Gastrocnemius medialis (tissue), 4 donors: ENCODE data around the gene GATA1. TPM values are rescaled to one million over a fixed set of nuclear protein-coding genes. Genes with fewer than 3 reads are reported as not detected.

Experiments
- ATAC-seq, 2 donors: fragments of 150-250 bp; one replicate each; pipeline ENCODE4 v1.9.1; 2016
- DNase-seq, 2 donors: peaks; one replicate each; pipeline ENCODE4 v3.0.0-alpha.2; 2019
- H3K27ac ChIP-seq, 4 donors: fragments of 200-600 bp; sonication (generic); 1 replicate in 1 of 4; 2 replicates in 3 of 4; pipeline ENCODE4 v1.5.1; 2016 to 2018; ENCODE audit warnings: mild to moderate bottlenecking in 2 of 4, moderate library complexity in 1 of 4
- H3K27me3 ChIP-seq, 3 donors: fragments of 200-600 bp; sonication (generic) in 2 of 3; 1 replicate in 1 of 3; 2 replicates in 2 of 3; pipeline versions ENCODE4 v1.5.1 to v1.6.0; 2016 to 2019; ENCODE audit warnings: mild to moderate bottlenecking in 1 of 3, moderate library complexity in 1 of 3
- H3K36me3 ChIP-seq, 2 donors: fragments of 200-600 bp; sonication (generic) in 1 of 2; one replicate each; pipeline ENCODE4 v1.5.1; 2017 to 2018
- H3K4me1 ChIP-seq, 2 donors: fragments of 200-600 bp; sonication (generic) in 1 of 2; one replicate each; pipeline ENCODE4 v1.5.1; 2016 to 2017; ENCODE audit warnings: mild to moderate bottlenecking in 2 of 2
- H3K4me3 ChIP-seq, 4 donors: fragments of 200-600 bp; sonication (generic) in 3 of 4; 1 replicate in 1 of 4; 2 replicates in 3 of 4; pipeline ENCODE4 v1.5.1; 2016 to 2019; ENCODE audit warnings: mild to moderate bottlenecking in 2 of 4
- H3K9me3 ChIP-seq, 3 donors: fragments of 200-600 bp; sonication (generic) in 2 of 3; 1 replicate in 1 of 3; 2 replicates in 2 of 3; pipeline ENCODE4 v1.5.1; 2016 to 2019
- POLR2A ChIP-seq, 2 donors: fragments of 450-650 bp; IDR thresholded peaks; one replicate each; pipeline ENCODE4 v1.6.1; 2017; ENCODE audit warnings: antibody characterized with exemption in 2 of 2, mild to moderate bottlenecking in 2 of 2, moderate library complexity in 2 of 2
- in situ Hi-C, 4 donors: fragments of 200-750 bp; cut with MboI; loops; one replicate each; pipeline versions ENCODE4 v1.15.0 to v1.8.0; 2017; ENCODE audit warnings: low sequenced_read_pairs in 4 of 4
- intact Hi-C: fragments of 100-400 bp; cut with DNase I; formaldehyde crosslinking; loops from one replicate; pipeline ENCODE4 v1.15.1; 2023; ENCODE audit warnings: low total_unique reads
- total RNA-seq, 4 donors: library from RNA; depleted of rRNA; stranded (reverse); fragments of >200 nt; gene quantifications; one replicate each; pipeline versions ENCODE4 v1.1.0 to v1.2.3, GENCODE V29; 2016
- TF ChIP-seq, protein P1 (sequence below), 5 experiments: fragments of 450-650 bp in 3 of 5; fragments of 200-600 bp in 2 of 5; sonication (generic) in 2 of 5; IDR thresholded peaks in 4 of 5; conservative IDR thresholded peaks in 1 of 5; 1 replicate in 4 of 5; 2 replicates in 1 of 5; pipeline ENCODE4 v1.5.1; 2016 to 2019; ENCODE audit warnings: antibody characterized with exemption in 5 of 5, mild to moderate bottlenecking in 3 of 5, moderate library complexity in 3 of 5

The GATA1 gene
- total RNA-seq, 4 donors from 2014 or later, result not detected

DNA sequence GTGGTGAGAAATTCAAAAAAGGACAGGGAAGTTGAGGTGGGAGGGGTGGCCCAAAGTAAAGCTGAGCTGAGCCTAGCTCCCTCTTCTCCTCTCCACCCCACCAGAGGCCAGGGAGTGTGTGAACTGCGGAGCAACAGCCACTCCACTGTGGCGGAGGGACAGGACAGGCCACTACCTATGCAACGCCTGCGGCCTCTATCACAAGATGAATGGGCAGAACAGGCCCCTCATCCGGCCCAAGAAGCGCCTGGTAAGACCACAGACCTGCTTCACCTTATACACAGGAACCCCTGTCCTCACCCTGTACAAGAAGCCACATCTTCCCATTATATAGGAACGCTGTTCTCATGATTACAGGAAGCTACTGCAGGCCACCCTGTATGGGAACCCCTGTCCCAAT lies 5.8 kb downstream of the GATA1 start:
- intact Hi-C loops (no loop called here), in situ Hi-C loops (no loop called here)
- ATAC-seq (no peak), DNase-seq (no peak)
- Histone ChIP-seq H3K4me3 (no peak overlapping the region), H3K27me3 (no peaks in the 10 kb centered on the region), H3K4me1 (no peaks in the 10 kb centered on the region), H3K36me3 (no peaks in the 10 kb centered on the region), H3K27ac (no peak overlapping the region), H3K9me3 (no peaks in the 10 kb centered on the region)
- TF ChIP-seq, protein P1, sequence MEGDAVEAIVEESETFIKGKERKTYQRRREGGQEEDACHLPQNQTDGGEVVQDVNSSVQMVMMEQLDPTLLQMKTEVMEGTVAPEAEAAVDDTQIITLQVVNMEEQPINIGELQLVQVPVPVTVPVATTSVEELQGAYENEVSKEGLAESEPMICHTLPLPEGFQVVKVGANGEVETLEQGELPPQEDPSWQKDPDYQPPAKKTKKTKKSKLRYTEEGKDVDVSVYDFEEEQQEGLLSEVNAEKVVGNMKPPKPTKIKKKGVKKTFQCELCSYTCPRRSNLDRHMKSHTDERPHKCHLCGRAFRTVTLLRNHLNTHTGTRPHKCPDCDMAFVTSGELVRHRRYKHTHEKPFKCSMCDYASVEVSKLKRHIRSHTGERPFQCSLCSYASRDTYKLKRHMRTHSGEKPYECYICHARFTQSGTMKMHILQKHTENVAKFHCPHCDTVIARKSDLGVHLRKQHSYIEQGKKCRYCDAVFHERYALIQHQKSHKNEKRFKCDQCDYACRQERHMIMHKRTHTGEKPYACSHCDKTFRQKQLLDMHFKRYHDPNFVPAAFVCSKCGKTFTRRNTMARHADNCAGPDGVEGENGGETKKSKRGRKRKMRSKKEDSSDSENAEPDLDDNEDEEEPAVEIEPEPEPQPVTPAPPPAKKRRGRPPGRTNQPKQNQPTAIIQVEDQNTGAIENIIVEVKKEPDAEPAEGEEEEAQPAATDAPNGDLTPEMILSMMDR (IDR thresholded peaks at IDR 0.05 in 4 of 5, conservative IDR thresholded peaks at IDR 0.05 in 1 of 5), result no peak
- no peak for TF ChIP-seq POLR2A (IDR thresholded peaks at IDR 0.05)

DNA sequence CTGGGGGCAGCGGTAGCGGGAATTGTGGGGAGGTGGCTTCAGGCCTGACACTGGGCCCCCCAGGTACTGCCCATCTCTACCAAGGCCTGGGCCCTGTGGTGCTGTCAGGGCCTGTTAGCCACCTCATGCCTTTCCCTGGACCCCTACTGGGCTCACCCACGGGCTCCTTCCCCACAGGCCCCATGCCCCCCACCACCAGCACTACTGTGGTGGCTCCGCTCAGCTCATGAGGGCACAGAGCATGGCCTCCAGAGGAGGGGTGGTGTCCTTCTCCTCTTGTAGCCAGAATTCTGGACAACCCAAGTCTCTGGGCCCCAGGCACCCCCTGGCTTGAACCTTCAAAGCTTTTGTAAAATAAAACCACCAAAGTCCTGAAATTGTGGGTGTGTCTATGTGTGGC lies 7.5 kb downstream of the GATA1 start:
- DNase-seq (no peak), ATAC-seq (no peak)
- H3K36me3 ChIP-seq, result no peaks in the 10 kb centered on the region
- no peaks in the 10 kb centered on the region for H3K4me1 ChIP-seq
- in situ Hi-C loops (no loop called here), intact Hi-C loops (no loop called here)
- TF ChIP-seq, protein P1 (IDR thresholded peaks at IDR 0.05 in 4 of 5, conservative IDR thresholded peaks at IDR 0.05 in 1 of 5), result no peak
- no peak for TF ChIP-seq POLR2A (IDR thresholded peaks at IDR 0.05)
- H3K4me3 ChIP-seq, result no peak overlapping the region
- H3K27ac ChIP-seq, result no peak overlapping the region
- no peaks in the 10 kb centered on the region for H3K27me3 ChIP-seq
- H3K9me3 ChIP-seq, result no peaks in the 10 kb centered on the region

DNA sequence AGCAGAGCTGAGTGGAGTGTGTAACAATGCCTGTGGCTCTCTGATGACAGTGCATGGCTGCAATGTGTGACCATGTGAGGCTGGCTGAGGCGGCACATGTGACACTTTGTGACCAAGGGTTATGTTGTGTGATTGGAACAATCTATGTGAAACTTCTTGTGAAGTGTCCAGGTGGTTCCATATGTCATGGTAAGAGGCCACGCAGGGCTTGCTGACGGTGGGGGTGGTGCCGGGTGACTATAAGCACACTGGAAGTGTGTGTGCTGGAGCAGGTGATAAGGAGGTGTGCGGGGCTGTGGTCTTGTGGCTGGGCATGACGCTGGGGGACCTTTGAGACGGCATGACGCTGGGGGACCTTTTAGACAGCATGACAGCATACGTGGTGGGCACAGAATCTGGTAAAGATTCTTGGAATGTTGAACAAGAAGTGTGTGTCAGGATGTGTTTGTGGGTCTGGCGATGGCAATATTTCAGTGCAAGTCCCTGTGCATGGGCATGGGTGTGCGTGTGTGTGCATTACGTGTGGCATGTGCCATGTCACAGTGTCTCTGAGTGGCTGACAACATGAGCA lies 8.0 kb downstream of the GATA1 start:
- H3K9me3 ChIP-seq, result no peaks in the 10 kb centered on the region
- H3K36me3 ChIP-seq, result no peaks in the 10 kb centered on the region
- H3K4me1 ChIP-seq, result no peaks in the 10 kb centered on the region
- no peak overlapping the region for H3K4me3 ChIP-seq
- TF ChIP-seq, protein P1 (IDR thresholded peaks at IDR 0.05 in 4 of 5, conservative IDR thresholded peaks at IDR 0.05 in 1 of 5), result no peak
- TF ChIP-seq POLR2A (IDR thresholded peaks at IDR 0.05), result no peak
- H3K27me3 ChIP-seq, result no peaks in the 10 kb centered on the region
- ATAC-seq (no peak), DNase-seq (no peak)
- intact Hi-C loops, result no loop called here
- in situ Hi-C loops, result no loop called here
- no peak overlapping the region for H3K27ac ChIP-seq

DNA sequence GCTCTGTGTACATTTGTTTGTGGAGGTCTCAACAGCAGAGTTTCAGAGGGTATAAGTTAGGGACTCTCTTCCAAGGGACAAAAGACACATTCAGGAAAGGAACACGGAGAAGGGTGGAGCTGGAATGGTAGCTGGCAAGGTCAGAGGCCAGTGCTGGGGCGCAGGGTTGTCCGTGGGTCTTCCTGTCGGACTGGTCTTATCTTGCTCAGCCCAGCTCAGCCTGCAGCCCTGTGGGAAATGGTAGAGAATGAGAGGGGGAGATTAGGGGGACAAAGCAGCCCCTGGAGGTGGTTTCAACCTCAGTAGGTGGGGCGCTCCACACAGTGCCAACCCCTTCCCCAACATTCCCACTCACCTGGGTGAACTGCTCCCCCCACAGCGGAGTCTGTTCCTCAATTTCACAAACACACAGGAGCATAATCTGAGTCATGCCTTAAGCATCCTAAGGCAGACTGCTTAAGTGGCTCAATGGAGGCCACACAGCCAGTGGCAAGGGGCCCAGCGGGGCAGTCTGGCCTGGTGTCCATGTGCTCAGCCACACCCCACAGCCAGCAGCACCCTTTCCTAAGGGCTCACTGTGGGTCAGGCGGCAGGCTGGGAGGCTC lies 8.6 kb downstream of the GATA1 start:
- intact Hi-C loops (no loop called here), in situ Hi-C loops (no loop called here)
- no peak for ATAC-seq
- H3K36me3 ChIP-seq, result no peaks in the 10 kb centered on the region
- TF ChIP-seq POLR2A (IDR thresholded peaks at IDR 0.05), result no peak
- TF ChIP-seq, protein P1 (IDR thresholded peaks at IDR 0.05 in 4 of 5, conservative IDR thresholded peaks at IDR 0.05 in 1 of 5), result no peak
- no peaks in the 10 kb centered on the region for H3K27me3 ChIP-seq
- no peak overlapping the region for H3K4me3 ChIP-seq
- no peak for DNase-seq
- H3K27ac ChIP-seq, result no peak overlapping the region
- H3K4me1 ChIP-seq, result no peaks in the 10 kb centered on the region
- no peaks in the 10 kb centered on the region for H3K9me3 ChIP-seq

DNA sequence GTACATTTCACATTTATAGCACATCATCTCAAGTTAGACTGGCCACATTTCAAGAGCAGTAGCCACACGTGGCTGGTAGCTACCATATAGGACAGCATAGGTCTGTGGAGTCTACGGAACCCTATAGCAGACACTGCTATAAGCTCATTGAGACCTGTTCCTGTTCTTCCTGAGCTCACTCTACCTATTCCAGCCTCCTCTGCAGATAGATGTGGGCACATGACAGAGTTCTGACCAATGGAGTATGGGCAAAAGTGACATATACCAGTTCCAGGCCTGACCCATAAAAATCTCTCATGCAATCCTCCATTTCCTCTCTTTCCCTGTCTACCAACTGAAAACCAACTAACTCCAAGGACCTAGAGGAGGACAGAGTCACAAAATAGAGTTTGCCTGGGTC lies 11.9 kb downstream of the GATA1 start:
- Histone ChIP-seq H3K27me3 (no peaks in the 10 kb centered on the region), H3K9me3 (no peaks in the 10 kb centered on the region), H3K36me3 (no peaks in the 10 kb centered on the region), H3K27ac (no peak overlapping the region), H3K4me3 (no peak overlapping the region), H3K4me1 (peaks cover 5 to 6% of the 10 kb centered on the region in 2 donors)
- TF ChIP-seq POLR2A (IDR thresholded peaks at IDR 0.05), result no peak
- TF ChIP-seq, protein P1 (IDR thresholded peaks at IDR 0.05 in 4 of 5, conservative IDR thresholded peaks at IDR 0.05 in 1 of 5), result no peak
- in situ Hi-C loops, result no loop called here
- ATAC-seq (no peak), DNase-seq (no peak)
- intact Hi-C loops, result no loop called here
